Mucosa of stomach (tissue), 1 donor: Measurements from ENCODE around the gene PLEK2.

ENCODE experiments used
- H3K27me3 ChIP-seq: one replicate; pipeline ENCODE4 v1.7.0; 2013; ENCODE audit warnings: mild to moderate bottlenecking, low read length; ENCODE audit not compliant: control insufficient read depth, insufficient read depth
- H3K36me3 ChIP-seq: one replicate; pipeline ENCODE4 v1.7.0; 2013; ENCODE audit warnings: low read length; ENCODE audit not compliant: control insufficient read depth, insufficient read depth
- H3K4me1 ChIP-seq: one replicate; pipeline ENCODE4 v1.7.0; 2013; ENCODE audit warnings: mild to moderate bottlenecking, low read length; ENCODE audit not compliant: control insufficient read depth, insufficient read depth
- H3K4me3 ChIP-seq: one replicate; pipeline ENCODE4 v1.7.0; 2013; ENCODE audit warnings: low read length
- H3K9ac ChIP-seq: one replicate; pipeline ENCODE4 v1.7.0; 2013; ENCODE audit warnings: mild to moderate bottlenecking, low read length, moderate library complexity
- H3K9me3 ChIP-seq: one replicate; pipeline ENCODE4 v1.7.0; 2013; ENCODE audit warnings: mild to moderate bottlenecking, low read length, moderate library complexity; ENCODE audit not compliant: control insufficient read depth
- donor health status: Pancreatic carcinoma.

Gene PLEK2

GRCh38 chr14:67393689-67394088 is 18.3 kb downstream of the PLEK2 start:
- Histone ChIP-seq H3K4me3 (no peak overlapping the region), H3K9me3 (no peaks in the 10 kb centered on the region), H3K9ac (no peak overlapping the region), H3K36me3 (peaks cover 8% of the 10 kb centered on the region), H3K4me1 (no peaks in the 10 kb centered on the region), H3K27me3 (no peaks in the 10 kb centered on the region)

GRCh38 chr14:67392800-67393199 is 19.2 kb downstream of the PLEK2 start:
- no peak overlapping the region for H3K9ac ChIP-seq
- no peaks in the 10 kb centered on the region for H3K4me1 ChIP-seq
- no peaks in the 10 kb centered on the region for H3K9me3 ChIP-seq
- no peaks in the 10 kb centered on the region for H3K27me3 ChIP-seq
- peaks cover 8% of the 10 kb centered on the region for H3K36me3 ChIP-seq
- H3K4me3 ChIP-seq = no peak overlapping the region

GRCh38 chr14:67392123-67392522 is 19.8 kb downstream of the PLEK2 start:
- H3K9me3 ChIP-seq = no peaks in the 10 kb centered on the region
- H3K4me1 ChIP-seq = no peaks in the 10 kb centered on the region
- H3K9ac ChIP-seq = no peak overlapping the region
- H3K36me3 ChIP-seq = peaks cover 8% of the 10 kb centered on the region
- H3K4me3 ChIP-seq = no peak overlapping the region
- H3K27me3 ChIP-seq = no peaks in the 10 kb centered on the region

- H3K9me3 ChIP-seq = no peaks in the 10 kb centered on the region
- no peak overlapping the region for H3K9ac ChIP-seq
- no peak overlapping the region for H3K4me3 ChIP-seq
- H3K36me3 ChIP-seq = peaks cover 8% of the 10 kb centered on the region
- no peaks in the 10 kb centered on the region for H3K27me3 ChIP-seq
- H3K4me1 ChIP-seq = no peaks in the 10 kb centered on the region
Measured at GRCh38 chr14:67391268-67391667, 20.7 kb downstream of the PLEK2 start.

- Histone ChIP-seq H3K9me3 (no peaks in the 10 kb centered on the region), H3K4me3 (no peak overlapping the region)
Measured at GRCh38 chr14:67389811-67390534, 22.0 kb downstream of the PLEK2 start.

GRCh38 chr14:67389275-67389674 is 22.7 kb downstream of the PLEK2 start:
- Histone ChIP-seq H3K4me3 (no peak overlapping the region), H3K9me3 (no peaks in the 10 kb centered on the region), H3K27me3 (no peaks in the 10 kb centered on the region), H3K36me3 (peaks cover 8% of the 10 kb centered on the region), H3K9ac (no peak overlapping the region), H3K4me1 (no peaks in the 10 kb centered on the region)

More at GRCh38 chr14:67389811-67390534, 22.0 kb downstream of the PLEK2 start:
- peaks cover 8% of the 10 kb centered on the region for H3K36me3 ChIP-seq
- no peaks in the 10 kb centered on the region for H3K27me3 ChIP-seq
- no peak overlapping the region for H3K9ac ChIP-seq
- H3K4me1 ChIP-seq = no peaks in the 10 kb centered on the region

GRCh38 chr14:67387195-67387594 is 24.8 kb downstream of the PLEK2 start:
- peaks cover 10% of the 10 kb centered on the region for H3K36me3 ChIP-seq

GRCh38 chr14:67385618-67386017 is 26.3 kb downstream of the PLEK2 start:
- Histone ChIP-seq H3K9me3 (no peaks in the 10 kb centered on the region), H3K9ac (no peak overlapping the region), H3K27me3 (no peaks in the 10 kb centered on the region), H3K36me3 (peaks cover 10% of the 10 kb centered on the region), H3K4me1 (no peaks in the 10 kb centered on the region), H3K4me3 (no peak overlapping the region)

More at GRCh38 chr14:67387195-67387594, 24.8 kb downstream of the PLEK2 start:
- Histone ChIP-seq H3K9me3 (no peaks in the 10 kb centered on the region), H3K4me3 (no peak overlapping the region), H3K27me3 (no peaks in the 10 kb centered on the region), H3K9ac (no peak overlapping the region), H3K4me1 (no peaks in the 10 kb centered on the region)

- Histone ChIP-seq H3K4me1 (no peaks in the 10 kb centered on the region), H3K9me3 (no peaks in the 10 kb centered on the region), H3K36me3 (peaks cover 6% of the 10 kb centered on the region), H3K4me3 (no peak overlapping the region), H3K27me3 (no peaks in the 10 kb centered on the region), H3K9ac (no peak overlapping the region)
Measured at GRCh38 chr14:67385120-67385519, 26.8 kb downstream of the PLEK2 start.

- no peaks in the 10 kb centered on the region for H3K27me3 ChIP-seq
- no peaks in the 10 kb centered on the region for H3K4me1 ChIP-seq
- peaks cover 13% of the 10 kb centered on the region for H3K36me3 ChIP-seq
- H3K9ac ChIP-seq = no peak overlapping the region
- no peak overlapping the region for H3K4me3 ChIP-seq
- H3K9me3 ChIP-seq = no peaks in the 10 kb centered on the region
Measured at GRCh38 chr14:67377916-67378315, 34.0 kb downstream of the PLEK2 start.

GRCh38 chr14:67373347-67373746 is 38.6 kb downstream of the PLEK2 start:
- H3K27me3 ChIP-seq = no peaks in the 10 kb centered on the region
- H3K9ac ChIP-seq = no peak overlapping the region
- no peak overlapping the region for H3K4me3 ChIP-seq
- peaks cover 7% of the 10 kb centered on the region for H3K36me3 ChIP-seq
- no peaks in the 10 kb centered on the region for H3K9me3 ChIP-seq
- H3K4me1 ChIP-seq = no peaks in the 10 kb centered on the region

GRCh38 chr14:67372833-67373232 is 39.1 kb downstream of the PLEK2 start:
- H3K9ac ChIP-seq = no peak overlapping the region
- H3K27me3 ChIP-seq = no peaks in the 10 kb centered on the region
- H3K36me3 ChIP-seq = peaks cover 7% of the 10 kb centered on the region
- H3K4me3 ChIP-seq = no peak overlapping the region
- no peaks in the 10 kb centered on the region for H3K9me3 ChIP-seq
- no peaks in the 10 kb centered on the region for H3K4me1 ChIP-seq
